GM23338 (cell line): Measurements from ENCODE around the gene GDPD1. TPM values are rescaled to one million over a fixed set of nuclear protein-coding genes. Genes with fewer than 3 reads are reported as not detected.

Experiments used
- ATAC-seq: fragments of 200-7000 bp; cut with Tn5 transposase; 3 replicates; pipeline ENCODE4 v1.9.1; 2020
- DNase-seq: peaks from one replicate; pipeline ENCODE4 v3.0.0-alpha.2; 2015; ENCODE audit warnings: low spot score
- H2AFZ ChIP-seq: fragments of 200-600 bp; sonication (generic); 2 replicates; pipeline ENCODE4 v1.8.0; 2016; ENCODE audit warnings: antibody characterized with exemption, mild to moderate bottlenecking, moderate library complexity
- H3F3A ChIP-seq: fragments of 200-600 bp; sonication (generic); replicated peaks from 2 replicates; pipeline ENCODE4 v1.8.0; 2017; ENCODE audit warnings: antibody characterized with exemption, mixed run types, low read depth
- H3K27ac ChIP-seq: fragments of 200-600 bp; sonication (generic); 2 replicates; pipeline ENCODE4 v1.6.1; 2016; ENCODE audit warnings: low read depth
- H3K27me3 ChIP-seq: fragments of 200-600 bp; sonication (generic); 2 replicates; pipeline ENCODE4 v1.8.0; 2016; ENCODE audit warnings: mild to moderate bottlenecking, mixed run types, moderate library complexity; ENCODE audit not compliant: insufficient read depth
- H3K36me3 ChIP-seq: fragments of 200-600 bp; sonication (generic); 2 replicates; pipeline ENCODE4 v1.8.0; 2016; ENCODE audit warnings: mild to moderate bottlenecking; ENCODE audit not compliant: insufficient read depth
- H3K4me1 ChIP-seq: fragments of 200-600 bp; sonication (generic); 2 replicates; pipeline ENCODE4 v1.8.0; 2016; ENCODE audit warnings: mild to moderate bottlenecking, moderate library complexity; ENCODE audit not compliant: insufficient read depth
- H3K4me2 ChIP-seq: fragments of 200-600 bp; sonication (generic); 2 replicates; pipeline ENCODE4 v1.7.1; 2017; ENCODE audit warnings: mixed run types
- H3K4me3 ChIP-seq: fragments of 200-600 bp; sonication (generic); 2 replicates; pipeline ENCODE4 v1.6.1; 2016; ENCODE audit warnings: mixed run types
- H3K79me2 ChIP-seq: fragments of 200-600 bp; sonication (generic); replicated peaks from 2 replicates; pipeline ENCODE4 v1.8.0; 2017; ENCODE audit warnings: mild to moderate bottlenecking; ENCODE audit not compliant: insufficient read depth
- H3K9me2 ChIP-seq: fragments of 200-600 bp; sonication (generic); 2 replicates; pipeline ENCODE4 v1.8.0; 2017; ENCODE audit not compliant: insufficient read depth
- H4K20me1 ChIP-seq: fragments of 200-600 bp; sonication (generic); replicated peaks from 2 replicates; pipeline ENCODE4 v1.8.0; 2017; ENCODE audit warnings: mild to moderate bottlenecking; ENCODE audit not compliant: insufficient read depth
- H3K27ac Mint-ChIP-seq: 2 replicates; pipeline ENCODE4 v1.8.0; 2020; ENCODE audit warnings: inconsistent platforms, mild to moderate bottlenecking, moderate library complexity, mixed read lengths
- H3K27me3 Mint-ChIP-seq: 3 replicates; pipeline ENCODE4 v1.8.0; 2022; ENCODE audit warnings: low read depth, mild to moderate bottlenecking, moderate library complexity, mixed read lengths, inconsistent platforms; ENCODE audit not compliant: insufficient read depth, poor library complexity
- H3K36me3 Mint-ChIP-seq: 3 replicates; pipeline ENCODE4 v1.8.0; 2021; ENCODE audit warnings: low read depth, mild to moderate bottlenecking, inconsistent platforms, moderate library complexity, mixed read lengths
- H3K4me1 Mint-ChIP-seq: 3 replicates; pipeline ENCODE4 v1.8.0; 2020; ENCODE audit warnings: mild to moderate bottlenecking, inconsistent platforms, mixed read lengths
- H3K4me3 Mint-ChIP-seq: 3 replicates; pipeline ENCODE4 v1.8.0; 2021; ENCODE audit warnings: moderate library complexity, mild to moderate bottlenecking, inconsistent platforms, mixed read lengths
- H3K9me3 Mint-ChIP-seq: 3 replicates; pipeline ENCODE4 v1.8.0; 2020; ENCODE audit warnings: moderate library complexity, mild to moderate bottlenecking, inconsistent platforms, mixed read lengths
- CREB1 ChIP-seq: fragments of 250-450 bp; sonication (Bioruptor Pico); IDR thresholded peaks from 2 replicates; pipeline ENCODE4 v1.5.0; 2020; ENCODE audit warnings: low read depth, mild to moderate bottlenecking, moderate library complexity
- ETS1 ChIP-seq: IDR thresholded peaks from 2 replicates; pipeline ENCODE4 v1.6.1; 2016; ENCODE audit warnings: antibody characterized with exemption
- EZH2 ChIP-seq: fragments of 200-600 bp; sonication (generic); IDR thresholded peaks from one replicate; pipeline ENCODE4 v1.8.0; 2017; ENCODE audit warnings: antibody characterized with exemption, mild to moderate bottlenecking, low read depth; ENCODE audit not compliant: unreplicated experiment
- EZH2phosphoT487 ChIP-seq: fragments of 200-600 bp; sonication (generic); IDR thresholded peaks from one replicate; pipeline ENCODE4 v1.8.1; 2018; ENCODE audit warnings: antibody characterized with exemption; ENCODE audit not compliant: unreplicated experiment
- JUNB ChIP-seq: IDR thresholded peaks from one replicate; pipeline ENCODE4 v1.6.1; 2016; ENCODE audit warnings: antibody characterized with exemption; ENCODE audit not compliant: unreplicated experiment
- NANOG ChIP-seq: IDR thresholded peaks from 2 replicates; pipeline ENCODE4 v1.6.1; 2016; ENCODE audit warnings: antibody characterized with exemption, borderline replicate concordance
- POLR2AphosphoS5 ChIP-seq: IDR thresholded peaks from 2 replicates; pipeline ENCODE4 v1.6.1; 2016; ENCODE audit warnings: antibody characterized with exemption, low read depth
- STAT1 ChIP-seq: IDR thresholded peaks from one replicate; pipeline ENCODE4 v1.6.1; 2016; ENCODE audit warnings: antibody characterized with exemption; ENCODE audit not compliant: unreplicated experiment
- ZNF114 ChIP-seq: fragments of 250-450 bp; sonication (Bioruptor Pico); IDR thresholded peaks from 2 replicates; pipeline ENCODE4 v1.5.0; 2020; ENCODE audit warnings: mild to moderate bottlenecking, moderate library complexity
- polyA plus RNA-seq: library from polyadenylated mRNA; unstranded; fragments of >200 nt; fragmentation: Nextera tagmentation; extraction: Ambion mirVana; gene quantifications from 2 replicates; pipeline ENCODE4 v1.2.1, GENCODE V29; 2016
- total RNA-seq: library from RNA; depleted of rRNA; stranded (reverse); fragments of >200 nt; shearing (Covaris generic); gene quantifications from 2 replicates; pipeline ENCODE4 v1.2.3, GENCODE V29; 2014
- TF ChIP-seq, protein P1 (sequence below): IDR thresholded peaks from one replicate; pipeline ENCODE4 v1.6.1; 2018; ENCODE audit warnings: antibody characterized with exemption; ENCODE audit not compliant: unreplicated experiment
- TF ChIP-seq, protein P2 (sequence below), 2 experiments: fragments of 200-600 bp in 1 of 2; sonication (generic) in 1 of 2; conservative IDR thresholded peaks; 2 replicates each; pipeline versions ENCODE4 v1.5.1 to v1.6.1; 2016 to 2017; ENCODE audit warnings: antibody characterized with exemption in 2 of 2, low read depth in 2 of 2, mild to moderate bottlenecking in 2 of 2, moderate library complexity in 1 of 2

GDPD1 gene
- total and polyA plus RNA-seq, 2 experiments from 2014 or later: 6.8 to 7.8 TPM

DNA sequence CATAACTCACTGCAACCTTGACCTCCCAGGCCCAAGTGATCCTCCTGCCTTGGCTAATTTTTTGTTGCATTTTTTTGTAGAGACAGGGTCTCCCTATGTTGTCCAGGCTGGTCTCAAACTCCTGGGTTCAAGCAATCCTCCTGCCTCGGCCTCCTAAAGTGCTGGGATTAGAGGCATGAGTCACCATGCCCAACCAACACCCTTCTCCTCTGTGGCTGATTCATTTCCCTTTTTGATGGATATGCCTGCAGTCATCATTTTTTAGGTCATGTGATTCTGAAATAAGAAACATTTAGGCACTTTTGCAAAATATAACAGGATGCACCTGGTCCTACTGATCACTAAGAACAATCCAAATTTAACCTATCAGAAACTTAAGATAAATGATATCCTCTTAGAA is 67.1 kb downstream of the GDPD1 start:
- Mint-ChIP-seq H3K36me3 (no peaks in the 10 kb centered on the region), H3K27ac (no peak overlapping the region), H3K27me3 (peaks cover 10% of the 10 kb centered on the region), H3K4me1 (peaks cover 15% of the 10 kb centered on the region), H3K4me3 (no peak overlapping the region), H3K9me3 (0 out of 3 replicates have a peak, but pooled peaks cover 3% of the 10 kb centered on the region)
- Histone ChIP-seq H3K27me3 (peaks cover 30% of the 10 kb centered on the region), H3K79me2 (no peaks in the 10 kb centered on the region), H3K36me3 (no peaks in the 10 kb centered on the region), H3K4me1 (peaks cover 6% of the 10 kb centered on the region; the same call in 1 of the 2 replicates), H3K27ac (no peak overlapping the region), H4K20me1 (no peaks in the 10 kb centered on the region), H3K9me2 (no peaks in the 10 kb centered on the region), H3K4me2 (no peak overlapping the region), H3K4me3 (no peak overlapping the region), H2AFZ (no peak overlapping the region), H3F3A (no peaks in the 10 kb centered on the region)
- no peak for ATAC-seq
- TF ChIP-seq, protein P1, sequence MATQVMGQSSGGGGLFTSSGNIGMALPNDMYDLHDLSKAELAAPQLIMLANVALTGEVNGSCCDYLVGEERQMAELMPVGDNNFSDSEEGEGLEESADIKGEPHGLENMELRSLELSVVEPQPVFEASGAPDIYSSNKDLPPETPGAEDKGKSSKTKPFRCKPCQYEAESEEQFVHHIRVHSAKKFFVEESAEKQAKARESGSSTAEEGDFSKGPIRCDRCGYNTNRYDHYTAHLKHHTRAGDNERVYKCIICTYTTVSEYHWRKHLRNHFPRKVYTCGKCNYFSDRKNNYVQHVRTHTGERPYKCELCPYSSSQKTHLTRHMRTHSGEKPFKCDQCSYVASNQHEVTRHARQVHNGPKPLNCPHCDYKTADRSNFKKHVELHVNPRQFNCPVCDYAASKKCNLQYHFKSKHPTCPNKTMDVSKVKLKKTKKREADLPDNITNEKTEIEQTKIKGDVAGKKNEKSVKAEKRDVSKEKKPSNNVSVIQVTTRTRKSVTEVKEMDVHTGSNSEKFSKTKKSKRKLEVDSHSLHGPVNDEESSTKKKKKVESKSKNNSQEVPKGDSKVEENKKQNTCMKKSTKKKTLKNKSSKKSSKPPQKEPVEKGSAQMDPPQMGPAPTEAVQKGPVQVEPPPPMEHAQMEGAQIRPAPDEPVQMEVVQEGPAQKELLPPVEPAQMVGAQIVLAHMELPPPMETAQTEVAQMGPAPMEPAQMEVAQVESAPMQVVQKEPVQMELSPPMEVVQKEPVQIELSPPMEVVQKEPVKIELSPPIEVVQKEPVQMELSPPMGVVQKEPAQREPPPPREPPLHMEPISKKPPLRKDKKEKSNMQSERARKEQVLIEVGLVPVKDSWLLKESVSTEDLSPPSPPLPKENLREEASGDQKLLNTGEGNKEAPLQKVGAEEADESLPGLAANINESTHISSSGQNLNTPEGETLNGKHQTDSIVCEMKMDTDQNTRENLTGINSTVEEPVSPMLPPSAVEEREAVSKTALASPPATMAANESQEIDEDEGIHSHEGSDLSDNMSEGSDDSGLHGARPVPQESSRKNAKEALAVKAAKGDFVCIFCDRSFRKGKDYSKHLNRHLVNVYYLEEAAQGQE: no peak
- no peak for TF ChIP-seq STAT1
- TF ChIP-seq ZNF114: no peak
- TF ChIP-seq ETS1: no peak
- TF ChIP-seq POLR2AphosphoS5: no peak
- DNase-seq: no peak

DNA sequence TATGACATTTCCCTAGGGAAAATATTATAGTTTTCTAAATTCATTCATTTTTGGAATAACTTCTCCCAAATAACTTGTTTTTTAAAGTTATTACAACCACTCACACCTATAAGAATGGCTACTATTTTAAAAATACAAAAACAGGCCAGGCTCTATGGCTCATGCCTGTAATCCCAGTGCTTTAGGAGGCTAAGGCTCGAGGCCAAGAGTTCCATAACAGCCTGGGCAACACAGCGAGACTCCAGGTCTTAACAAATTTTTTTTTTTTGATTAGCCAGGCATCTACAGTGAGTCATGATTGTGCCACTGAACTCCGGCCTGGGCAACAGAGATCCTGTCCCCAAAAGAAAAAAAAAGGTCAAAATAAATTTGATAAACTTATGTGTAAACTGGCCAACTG is 67.6 kb downstream of the GDPD1 start:
- Mint-ChIP-seq H3K9me3 (0 out of 3 replicates have a peak, but pooled peaks cover 3% of the 10 kb centered on the region), H3K4me1 (peaks cover 15% of the 10 kb centered on the region)
- no peak overlapping the region for H2AFZ ChIP-seq
- TF ChIP-seq, protein P1: no peak
- no peak for TF ChIP-seq POLR2AphosphoS5
- TF ChIP-seq NANOG: no peak
- TF ChIP-seq EZH2: no peak
- TF ChIP-seq CREB1 (CRISPR knock-in tag): no peak
- TF ChIP-seq JUNB: no peak
- no peak for TF ChIP-seq ETS1
- TF ChIP-seq EZH2phosphoT487: no peak
- TF ChIP-seq, protein P2, sequence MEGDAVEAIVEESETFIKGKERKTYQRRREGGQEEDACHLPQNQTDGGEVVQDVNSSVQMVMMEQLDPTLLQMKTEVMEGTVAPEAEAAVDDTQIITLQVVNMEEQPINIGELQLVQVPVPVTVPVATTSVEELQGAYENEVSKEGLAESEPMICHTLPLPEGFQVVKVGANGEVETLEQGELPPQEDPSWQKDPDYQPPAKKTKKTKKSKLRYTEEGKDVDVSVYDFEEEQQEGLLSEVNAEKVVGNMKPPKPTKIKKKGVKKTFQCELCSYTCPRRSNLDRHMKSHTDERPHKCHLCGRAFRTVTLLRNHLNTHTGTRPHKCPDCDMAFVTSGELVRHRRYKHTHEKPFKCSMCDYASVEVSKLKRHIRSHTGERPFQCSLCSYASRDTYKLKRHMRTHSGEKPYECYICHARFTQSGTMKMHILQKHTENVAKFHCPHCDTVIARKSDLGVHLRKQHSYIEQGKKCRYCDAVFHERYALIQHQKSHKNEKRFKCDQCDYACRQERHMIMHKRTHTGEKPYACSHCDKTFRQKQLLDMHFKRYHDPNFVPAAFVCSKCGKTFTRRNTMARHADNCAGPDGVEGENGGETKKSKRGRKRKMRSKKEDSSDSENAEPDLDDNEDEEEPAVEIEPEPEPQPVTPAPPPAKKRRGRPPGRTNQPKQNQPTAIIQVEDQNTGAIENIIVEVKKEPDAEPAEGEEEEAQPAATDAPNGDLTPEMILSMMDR (conservative IDR thresholded peaks at IDR 0.05; ENCODE audit: low read depth in 2 of 2): no peak

More for the DNA sequence above, 67.6 kb downstream of the GDPD1 start:
- peaks cover 6% of the 10 kb centered on the region; the same call in 1 of the 2 replicates for H3K4me1 ChIP-seq
- H3K9me2 ChIP-seq: no peaks in the 10 kb centered on the region
- no peak overlapping the region for H3K4me3 ChIP-seq
- H3K79me2 ChIP-seq: no peaks in the 10 kb centered on the region
- no peak overlapping the region for H3K4me2 ChIP-seq
- Mint-ChIP-seq H3K27me3 (peaks cover 10% of the 10 kb centered on the region), H3K36me3 (no peaks in the 10 kb centered on the region), H3K4me3 (no peak overlapping the region), H3K27ac (no peak overlapping the region)
- no peaks in the 10 kb centered on the region for H3K36me3 ChIP-seq
- H4K20me1 ChIP-seq: no peaks in the 10 kb centered on the region
- DNase-seq (no peak), ATAC-seq (no peak)
- H3K27me3 ChIP-seq: peaks cover 30% of the 10 kb centered on the region
- no peak overlapping the region for H3K27ac ChIP-seq
- H3F3A ChIP-seq: no peaks in the 10 kb centered on the region
